WTC11 (cell line): ENCODE results near the gene OR4A15.

Experiments
- FOXK1 ChIP-seq: sonication (generic); formaldehyde crosslinking; IDR thresholded peaks from 2 replicates; pipeline ENCODE4 v1.8.0; 2022; ENCODE audit warnings: mild to moderate bottlenecking, moderate library complexity, missing genetic modification reagents
- FOXP1 ChIP-seq: sonication (generic); formaldehyde crosslinking; IDR thresholded peaks from 2 replicates; pipeline ENCODE4 v1.8.0; 2022; ENCODE audit warnings: missing genetic modification reagents, mild to moderate bottlenecking, moderate library complexity, borderline replicate concordance
- FOXP4 ChIP-seq: sonication (generic); formaldehyde crosslinking; IDR thresholded peaks from 2 replicates; pipeline ENCODE4 v1.8.0; 2022; ENCODE audit warnings: mild to moderate bottlenecking, missing genetic modification reagents
- NR1H2 ChIP-seq: sonication (generic); formaldehyde crosslinking; IDR thresholded peaks from 2 replicates; pipeline ENCODE4 v1.9.0; 2021; ENCODE audit warnings: mild to moderate bottlenecking, moderate library complexity, missing genetic modification reagents
- SP1 ChIP-seq: sonication (generic); formaldehyde crosslinking; conservative IDR thresholded peaks from 2 replicates; pipeline ENCODE4 v1.8.1; 2022; ENCODE audit warnings: missing genetic modification reagents
- ZNF219 ChIP-seq: sonication (generic); formaldehyde crosslinking; IDR thresholded peaks from 2 replicates; pipeline ENCODE4 v1.8.0; 2023; ENCODE audit warnings: missing genetic modification reagents, mild to moderate bottlenecking, borderline replicate concordance
- ZNF396 ChIP-seq: fragments of 250-450 bp; sonication (Bioruptor Pico); IDR thresholded peaks from 2 replicates; pipeline ENCODE4 v1.8.0; 2021; ENCODE audit warnings: mild to moderate bottlenecking, moderate library complexity, borderline replicate concordance
- ZNF423 ChIP-seq: fragments of 250-450 bp; sonication (Bioruptor Pico); IDR thresholded peaks from 2 replicates; pipeline ENCODE4 v2.1.2; 2022; ENCODE audit warnings: mild to moderate bottlenecking, moderate library complexity
- TF ChIP-seq, protein P1 (sequence below): fragments of 200-600 bp; IDR thresholded peaks from 2 replicates; pipeline ENCODE4 v1.8.0; 2022; ENCODE audit warnings: antibody characterized with exemption

DNA sequence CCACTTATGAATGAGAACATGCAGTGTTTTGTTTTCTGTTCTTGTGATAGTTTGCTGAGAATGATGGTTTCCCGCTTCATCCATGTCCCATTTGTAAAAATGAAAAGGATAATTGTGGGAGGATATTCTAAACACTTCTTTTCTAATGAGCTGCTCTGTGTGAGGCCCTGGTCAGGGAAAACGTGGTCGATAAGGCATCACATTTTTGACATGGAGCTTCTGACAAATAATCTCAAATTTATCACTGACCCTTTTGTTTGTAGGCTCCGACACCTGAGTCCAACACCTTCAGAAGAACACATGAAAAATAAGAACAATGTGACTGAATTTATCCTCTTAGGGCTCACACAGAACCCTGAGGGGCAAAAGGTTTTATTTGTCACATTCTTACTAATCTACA is at the start of gene OR4A15:
- TF ChIP-seq, protein P1, sequence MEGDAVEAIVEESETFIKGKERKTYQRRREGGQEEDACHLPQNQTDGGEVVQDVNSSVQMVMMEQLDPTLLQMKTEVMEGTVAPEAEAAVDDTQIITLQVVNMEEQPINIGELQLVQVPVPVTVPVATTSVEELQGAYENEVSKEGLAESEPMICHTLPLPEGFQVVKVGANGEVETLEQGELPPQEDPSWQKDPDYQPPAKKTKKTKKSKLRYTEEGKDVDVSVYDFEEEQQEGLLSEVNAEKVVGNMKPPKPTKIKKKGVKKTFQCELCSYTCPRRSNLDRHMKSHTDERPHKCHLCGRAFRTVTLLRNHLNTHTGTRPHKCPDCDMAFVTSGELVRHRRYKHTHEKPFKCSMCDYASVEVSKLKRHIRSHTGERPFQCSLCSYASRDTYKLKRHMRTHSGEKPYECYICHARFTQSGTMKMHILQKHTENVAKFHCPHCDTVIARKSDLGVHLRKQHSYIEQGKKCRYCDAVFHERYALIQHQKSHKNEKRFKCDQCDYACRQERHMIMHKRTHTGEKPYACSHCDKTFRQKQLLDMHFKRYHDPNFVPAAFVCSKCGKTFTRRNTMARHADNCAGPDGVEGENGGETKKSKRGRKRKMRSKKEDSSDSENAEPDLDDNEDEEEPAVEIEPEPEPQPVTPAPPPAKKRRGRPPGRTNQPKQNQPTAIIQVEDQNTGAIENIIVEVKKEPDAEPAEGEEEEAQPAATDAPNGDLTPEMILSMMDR: no peak
- TF ChIP-seq SP1 (no peak), FOXP4 (CRISPR knock-in tag) (no peak), ZNF396 (CRISPR knock-in tag) (no peak), ZNF219 (CRISPR knock-in tag) (no peak), NR1H2 (no peak), ZNF423 (CRISPR knock-in tag) (no peak), FOXP1 (CRISPR knock-in tag) (no peak), FOXK1 (CRISPR knock-in tag) (no peak)
